Caki2 (cell line): ENCODE measurements around the gene BTBD2. TPM values are rescaled to one million over a fixed set of nuclear protein-coding genes. Genes with fewer than 3 reads are reported as not detected.

Experiments
- DNase-seq: peaks from one replicate; pipeline ENCODE4 v3.0.0-alpha.2; 2015; ENCODE audit warnings: low read depth
- in situ Hi-C: cut with HindIII; loops from 2 replicates; pipeline ENCODE4 v1.10.0; 2016; ENCODE audit warnings: low sequenced_read_pairs, low pct_unique_long_range_greater_than_20kb, mixed read lengths
- total RNA-seq: library from RNA; depleted of rRNA; stranded (reverse); fragments of >200 nt; shearing (Covaris generic); gene quantifications from 2 replicates; pipeline ENCODE4 v1.2.3, GENCODE V29; 2014; ENCODE audit warnings: low replicate concordance

Gene BTBD2
- total RNA-seq, 1 experiment from 2014 or later: 56.1 TPM

DNA sequence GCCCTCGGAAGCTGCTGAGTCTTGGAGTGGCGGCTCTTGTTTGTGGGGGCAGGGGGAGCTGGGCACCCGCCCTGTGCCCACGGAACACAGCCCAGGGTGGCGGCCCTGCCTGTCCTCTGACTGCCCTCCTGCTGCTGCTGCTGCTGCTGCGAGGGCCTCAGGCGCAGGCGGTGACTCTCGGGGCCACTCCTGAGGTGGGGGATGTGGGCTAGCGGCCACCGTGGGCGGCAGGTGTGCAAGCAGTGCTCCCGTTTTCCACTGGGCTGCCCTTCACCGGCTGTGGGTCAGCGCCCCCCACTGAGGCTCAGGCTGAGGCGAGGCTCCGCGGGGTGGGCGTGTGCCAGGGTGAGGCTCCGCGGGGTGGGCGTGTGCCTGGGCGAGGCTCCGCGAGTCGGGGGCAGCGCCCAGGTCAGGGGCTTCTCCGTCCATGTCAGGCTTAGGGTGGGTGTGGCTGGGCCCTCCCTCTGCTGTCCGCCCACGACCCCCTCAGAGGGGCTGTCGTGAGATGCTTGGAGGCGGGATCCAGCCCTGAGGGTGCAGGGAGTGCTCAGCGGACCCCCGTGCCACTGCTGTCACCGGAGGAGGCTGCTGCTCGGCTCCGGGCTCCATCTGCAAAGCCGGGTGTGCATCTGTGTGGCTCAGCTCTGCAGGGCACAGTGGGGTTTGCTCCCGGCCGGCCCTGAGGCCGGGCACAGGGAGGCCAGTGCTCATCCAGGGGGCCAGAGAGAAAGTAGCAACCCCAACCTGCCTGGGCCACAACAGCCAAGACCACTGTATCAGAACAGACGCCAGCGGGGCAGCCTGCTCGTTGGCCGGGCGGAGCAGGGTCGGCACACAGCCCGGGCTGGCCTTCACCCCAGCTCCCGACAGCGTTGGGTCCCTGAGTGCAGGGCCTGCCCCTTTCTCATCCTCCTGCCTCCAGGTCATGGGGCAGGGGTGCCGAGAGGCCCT lies 60.1 kb downstream of the BTBD2 start:
- in situ Hi-C loops: no loop called here
- DNase-seq: no peak

DNA sequence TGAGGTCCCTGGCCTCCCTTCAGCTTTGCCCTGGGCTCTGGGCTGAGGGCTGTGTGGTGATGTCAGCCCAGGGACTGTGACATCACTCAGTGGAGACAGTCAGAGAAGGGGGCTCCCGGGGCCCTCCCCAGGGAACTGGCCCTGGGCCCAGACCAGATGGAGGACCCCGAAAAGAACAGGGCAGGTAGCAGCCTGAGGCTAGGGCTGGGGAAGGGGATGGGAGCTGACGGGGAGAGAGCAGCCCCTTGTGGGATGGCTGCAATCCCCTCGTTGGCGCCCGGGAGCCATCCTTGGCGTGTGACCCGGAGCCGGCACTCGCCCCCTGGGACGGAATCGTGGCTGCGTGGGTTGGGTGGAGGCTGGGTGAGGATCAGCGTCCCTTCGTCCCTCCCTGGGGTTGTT lies 61.0 kb downstream of the BTBD2 start:
- in situ Hi-C loops: no loop called here
- no peak for DNase-seq

DNA sequence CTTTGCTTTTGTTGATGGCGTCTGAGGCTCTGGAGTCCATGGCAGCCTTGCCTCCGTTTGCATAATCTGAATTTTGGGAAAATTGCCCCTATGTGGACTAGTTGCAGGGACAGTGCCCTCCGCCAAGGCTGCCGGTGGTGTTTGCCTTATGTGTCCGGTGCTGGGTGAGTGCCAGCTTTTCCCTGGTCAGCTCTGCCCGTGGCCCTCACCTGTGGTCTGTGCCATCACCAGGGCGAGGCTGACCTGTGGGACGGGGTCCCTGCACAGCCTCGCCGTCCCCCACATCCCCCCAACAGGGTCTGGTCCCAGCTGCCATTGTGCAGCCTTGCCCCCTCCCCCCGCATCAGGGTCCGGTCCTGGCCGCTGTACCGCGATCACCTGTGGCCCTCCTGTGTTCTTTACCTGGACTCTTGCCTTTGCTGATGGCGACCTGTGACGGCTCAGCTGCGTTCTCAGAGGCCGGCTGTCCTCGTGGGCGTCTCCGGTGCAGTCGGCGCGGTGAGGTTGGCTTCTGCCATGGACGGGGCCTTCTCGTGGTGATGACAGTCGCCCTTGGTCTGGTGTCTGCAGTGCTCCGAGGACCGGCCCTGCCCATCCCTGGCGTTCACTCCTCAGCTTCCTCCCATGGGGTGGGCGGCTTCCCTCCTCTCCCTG lies 61.9 kb downstream of the BTBD2 start:
- no peak for DNase-seq
- in situ Hi-C loops: no loop called here

DNA sequence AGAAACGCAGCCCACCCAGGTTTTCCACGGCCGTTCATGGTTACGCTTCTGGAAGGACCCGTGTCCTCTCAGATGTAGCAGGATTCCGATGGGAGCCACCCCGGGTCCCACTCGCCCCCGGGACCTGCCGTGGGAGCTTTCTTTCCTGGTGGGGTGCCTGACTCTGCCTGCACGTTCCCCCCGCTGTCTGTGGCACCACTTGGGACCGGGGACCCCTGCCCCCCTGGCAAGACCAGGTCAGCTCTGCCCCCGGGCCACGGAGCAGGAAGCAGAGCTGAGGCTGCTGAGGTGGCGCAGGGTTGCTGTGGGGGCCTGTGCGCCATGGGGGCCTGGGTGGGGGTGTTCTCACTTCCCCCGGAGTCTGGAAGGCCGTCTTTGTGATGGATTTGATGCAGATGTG lies 62.5 kb downstream of the BTBD2 start:
- no peak for DNase-seq
- in situ Hi-C loops: no loop called here

DNA sequence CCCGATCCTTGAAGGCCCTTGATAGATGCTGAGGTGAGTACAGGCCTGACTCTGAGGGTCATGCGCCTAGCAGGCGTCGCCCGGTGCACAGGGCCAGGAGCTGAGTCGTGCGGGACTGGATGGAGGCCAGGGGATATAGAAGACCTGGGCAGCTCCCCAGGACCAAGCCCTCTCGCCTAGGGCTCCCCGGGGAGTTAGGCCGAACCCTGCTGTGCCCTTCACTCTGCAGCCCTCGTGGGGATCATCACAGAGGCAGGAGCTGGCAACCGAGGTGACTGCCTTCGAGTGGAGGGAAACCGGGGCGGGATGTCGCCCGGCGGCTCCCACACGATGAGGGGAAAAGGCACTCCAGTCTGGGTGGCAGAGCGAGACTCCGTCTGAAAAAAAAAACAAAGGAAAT lies 62.9 kb downstream of the BTBD2 start:
- in situ Hi-C loops: no loop called here

DNA sequence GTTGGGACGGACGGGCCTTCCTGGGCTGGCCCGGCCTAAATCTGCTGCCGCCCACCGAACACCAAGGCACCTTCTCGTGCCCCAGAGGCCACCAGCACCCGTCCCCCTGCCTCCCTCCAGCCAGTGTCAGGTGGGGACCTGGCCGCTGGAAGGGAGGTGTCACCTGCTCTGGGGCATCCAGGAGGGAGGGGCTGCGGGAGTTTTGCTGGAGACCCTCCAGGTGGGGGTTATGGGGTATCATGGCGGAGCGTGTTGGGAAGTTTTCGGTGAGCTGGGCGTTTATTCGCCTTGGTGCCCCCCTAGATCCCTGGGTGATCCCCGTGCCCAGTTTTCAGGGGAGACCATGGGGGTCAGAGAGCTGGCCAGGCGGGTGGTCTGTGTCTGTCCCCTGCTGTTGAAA lies 64.9 kb downstream of the BTBD2 start:
- DNase-seq: no peak
- in situ Hi-C loops: no loop called here

More for the DNA sequence above, 62.9 kb downstream of the BTBD2 start:
- no peak for DNase-seq

DNA sequence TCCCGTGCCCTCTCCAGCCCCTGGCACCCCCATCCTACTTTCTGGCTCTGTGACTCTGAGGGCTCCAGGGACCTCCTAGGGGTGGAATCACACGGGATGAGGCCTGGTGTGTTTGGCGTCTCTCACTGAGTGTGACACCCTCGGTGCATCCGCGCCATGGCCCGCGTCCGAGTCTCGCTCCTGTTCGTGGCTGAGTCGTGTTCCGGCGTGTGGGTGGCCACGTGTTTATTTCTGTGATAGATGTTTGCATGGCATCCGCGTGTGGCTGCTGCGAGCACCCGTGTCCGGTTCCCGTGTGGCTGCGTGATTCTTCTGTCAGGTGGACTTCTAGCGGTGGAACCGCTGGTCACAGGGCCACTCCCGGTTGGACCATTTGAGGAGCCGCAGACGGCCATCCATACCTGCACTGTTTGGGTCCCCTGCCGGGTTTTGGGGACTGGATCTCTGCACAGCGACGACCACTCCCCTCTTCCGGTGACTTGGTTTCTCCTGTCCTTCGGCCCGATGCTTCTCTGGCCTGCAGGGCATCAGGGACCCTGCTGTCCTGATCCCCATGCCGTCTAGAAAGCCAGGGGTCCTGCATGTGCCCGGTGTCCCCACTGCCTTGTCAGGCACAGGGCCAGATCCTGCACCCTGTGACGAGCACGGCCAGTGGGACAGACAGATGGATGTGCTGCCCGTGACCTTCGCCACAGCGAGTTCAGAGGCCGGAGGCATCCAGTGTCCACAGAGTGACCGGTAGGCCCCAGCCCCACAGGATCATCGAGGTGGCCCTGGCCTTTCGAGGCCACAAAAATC lies 66.0 kb downstream of the BTBD2 start:
- no peak for DNase-seq
- in situ Hi-C loops: no loop called here

DNA sequence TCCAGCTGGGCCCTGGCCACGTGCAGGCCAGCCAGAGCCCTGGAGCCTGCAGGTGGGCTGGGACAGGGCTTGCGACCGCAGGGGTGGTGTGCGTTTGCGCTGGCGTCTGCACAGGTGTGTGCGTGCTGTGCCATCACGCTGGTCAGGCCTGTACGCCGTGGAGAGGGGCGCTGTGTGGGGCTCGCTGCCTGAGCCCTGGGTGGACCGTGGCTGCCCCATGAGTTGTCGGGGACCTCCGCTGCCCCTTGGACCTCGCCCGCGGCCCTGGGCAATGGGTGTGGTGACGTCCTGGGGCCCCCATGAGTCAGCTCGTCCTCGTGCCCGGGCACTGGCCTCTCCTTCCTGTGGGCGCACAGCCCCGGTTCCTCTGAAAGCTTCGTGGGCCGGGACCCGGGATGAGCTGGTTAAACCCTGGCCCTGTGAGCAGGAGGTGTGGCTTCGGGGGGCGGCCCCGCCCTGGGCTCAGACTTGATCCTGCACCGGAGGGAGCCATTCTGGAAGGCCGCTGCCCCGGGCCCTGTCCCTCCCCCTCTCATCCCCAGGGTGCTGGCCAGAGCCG lies 67.8 kb downstream of the BTBD2 start:
- DNase-seq: no peak

DNA sequence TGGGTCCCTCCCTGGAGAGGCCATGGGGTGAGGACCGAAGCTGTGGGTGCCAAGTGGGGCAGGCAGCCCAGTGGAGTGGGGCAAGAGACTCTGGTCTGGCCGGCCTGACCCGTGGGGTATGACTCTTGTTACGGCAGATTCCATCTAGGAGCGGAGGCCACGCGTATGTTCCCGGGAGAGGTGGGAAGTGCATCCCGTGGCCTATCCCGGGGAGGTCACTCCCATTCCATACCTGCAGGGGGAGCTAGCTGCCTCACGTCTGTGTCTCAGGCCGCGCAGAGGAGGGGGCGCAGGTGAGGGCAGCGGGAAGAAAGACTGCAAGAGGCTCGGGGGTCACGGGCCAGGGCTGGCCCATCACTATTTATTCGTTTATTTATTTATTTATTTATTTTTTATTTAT lies 69.6 kb downstream of the BTBD2 start:
- in situ Hi-C loops: no loop called here
- DNase-seq: no peak

More for the DNA sequence above, 67.8 kb downstream of the BTBD2 start:
- in situ Hi-C loops: no loop called here

DNA sequence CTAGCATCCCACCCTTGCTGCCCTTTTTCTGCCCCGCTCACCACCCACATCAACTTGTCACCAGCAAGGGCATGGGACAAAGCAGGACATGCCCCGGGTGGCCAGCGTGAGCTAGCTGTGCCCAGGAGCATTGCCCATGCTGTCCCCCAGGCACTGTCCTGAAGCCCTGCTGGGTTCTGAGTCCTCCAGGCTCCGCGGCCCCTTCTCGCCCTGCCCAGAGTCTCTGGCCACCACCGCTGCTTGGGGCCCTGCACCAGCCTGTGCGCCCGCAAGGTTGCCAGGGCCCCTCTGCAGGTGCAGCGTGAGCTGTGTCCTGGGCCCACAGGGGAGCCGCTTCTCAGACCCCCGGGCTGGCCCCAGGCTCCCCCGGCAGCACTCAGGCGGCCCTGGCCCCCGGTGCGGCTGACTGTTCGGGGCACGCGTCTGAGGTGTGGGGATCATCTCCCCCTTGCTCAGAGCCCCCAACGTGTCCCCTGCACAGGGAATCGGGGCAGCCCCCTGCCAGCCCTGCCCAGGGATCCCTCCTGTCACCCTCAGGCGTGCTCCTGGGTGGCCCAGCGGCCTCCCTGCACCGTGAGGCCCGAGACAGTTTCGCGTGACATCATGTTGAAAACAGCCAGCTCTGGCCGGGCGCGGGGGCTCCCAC lies 70.5 kb downstream of the BTBD2 start:
- DNase-seq: no peak
- in situ Hi-C loops: no loop called here

DNA sequence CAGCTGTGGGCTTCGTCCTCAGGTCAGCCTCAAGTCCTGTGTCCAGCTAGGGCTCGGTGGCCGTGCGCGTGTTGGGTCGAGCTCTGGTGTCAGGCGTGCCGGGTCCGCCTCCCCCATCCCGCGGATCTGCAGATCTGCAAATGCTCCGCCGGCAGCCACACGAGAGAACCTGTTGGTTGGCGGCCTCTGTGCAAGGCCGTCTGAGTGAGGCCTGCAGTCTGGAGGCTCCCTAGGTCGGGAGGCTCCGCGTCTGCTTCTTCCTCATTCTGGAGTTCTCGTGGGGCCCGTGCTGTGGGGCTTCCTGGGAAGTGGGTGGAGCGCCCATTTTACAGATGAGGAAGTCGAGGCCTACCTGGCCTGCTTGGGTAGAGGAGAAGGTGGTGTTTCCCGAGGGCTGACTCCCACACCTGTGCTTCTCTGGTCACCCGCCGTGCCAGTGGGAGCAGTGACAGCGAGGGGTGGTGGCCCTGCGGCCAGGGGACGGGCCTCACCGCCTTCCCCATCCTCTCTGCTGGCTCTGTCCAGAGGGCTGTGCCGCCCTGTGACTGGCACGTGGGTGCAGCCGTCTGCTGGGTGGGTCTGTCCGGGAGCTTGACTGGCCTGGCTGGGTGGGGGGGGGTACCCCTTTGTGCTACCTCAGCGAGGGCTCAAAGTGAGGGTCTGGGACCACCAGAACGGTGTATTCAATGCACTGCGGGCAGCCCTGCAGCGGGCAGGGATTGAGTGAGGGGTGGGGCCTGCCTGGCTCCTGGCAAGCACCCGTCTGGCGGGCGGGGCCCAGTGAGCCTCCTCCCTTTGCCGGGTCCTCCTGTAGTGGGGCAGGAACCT lies 71.2 kb downstream of the BTBD2 start:
- no peak for DNase-seq
- in situ Hi-C loops: no loop called here

DNA sequence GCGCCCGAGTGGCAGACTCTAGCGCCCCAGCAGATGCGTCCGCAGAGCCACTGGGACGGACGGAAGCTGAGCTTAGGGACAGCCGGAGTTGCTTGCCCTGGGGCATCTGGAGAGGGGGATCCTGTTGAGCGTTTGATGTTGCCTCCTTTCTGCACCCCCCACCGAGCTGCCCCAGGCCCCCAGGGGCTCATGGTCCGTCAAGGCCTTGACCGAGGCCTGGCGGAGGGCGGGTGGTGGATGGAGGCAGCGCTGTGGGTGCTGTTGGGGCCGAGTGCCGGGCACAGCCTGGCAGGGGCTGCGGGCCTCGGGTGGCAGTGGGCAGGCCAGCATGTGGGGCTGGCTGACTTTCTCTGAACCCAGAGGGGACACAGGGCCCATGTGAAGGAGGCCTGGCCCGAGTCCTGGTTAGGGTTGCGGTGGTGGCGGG lies 71.8 kb downstream of the BTBD2 start:
- DNase-seq: no peak
- in situ Hi-C loops: no loop called here

DNA sequence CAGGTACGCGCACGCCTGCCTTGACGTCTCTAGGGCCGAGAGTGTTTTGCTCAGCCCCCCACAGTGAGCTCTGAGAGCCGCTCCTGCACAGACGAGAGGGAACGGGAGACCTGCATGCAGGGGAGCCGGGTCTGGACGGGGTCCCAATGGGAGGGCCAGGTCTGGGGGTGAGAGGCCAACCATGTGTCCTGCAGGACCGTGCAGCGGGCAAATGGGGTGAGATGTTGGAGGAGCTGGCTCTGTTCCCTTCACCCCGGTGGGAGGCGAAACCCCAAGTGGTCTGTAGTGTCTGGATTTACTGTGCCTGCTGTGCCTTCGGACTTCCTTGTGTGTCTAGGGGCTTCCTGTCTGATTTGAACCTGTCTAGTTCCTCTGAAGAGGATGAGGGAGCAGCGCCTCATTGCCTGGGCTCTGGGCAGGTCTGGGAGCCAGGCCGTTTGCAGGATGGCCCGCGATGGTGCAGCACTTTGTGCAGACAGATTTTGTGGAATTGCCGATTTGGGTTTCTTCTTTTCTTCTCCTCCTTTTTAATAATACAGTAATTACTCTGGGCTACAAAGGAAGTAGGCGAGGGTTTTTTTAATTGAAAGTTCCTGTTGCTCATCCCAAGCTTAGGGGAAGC lies 72.5 kb downstream of the BTBD2 start:
- no peak for DNase-seq
- in situ Hi-C loops: no loop called here

DNA sequence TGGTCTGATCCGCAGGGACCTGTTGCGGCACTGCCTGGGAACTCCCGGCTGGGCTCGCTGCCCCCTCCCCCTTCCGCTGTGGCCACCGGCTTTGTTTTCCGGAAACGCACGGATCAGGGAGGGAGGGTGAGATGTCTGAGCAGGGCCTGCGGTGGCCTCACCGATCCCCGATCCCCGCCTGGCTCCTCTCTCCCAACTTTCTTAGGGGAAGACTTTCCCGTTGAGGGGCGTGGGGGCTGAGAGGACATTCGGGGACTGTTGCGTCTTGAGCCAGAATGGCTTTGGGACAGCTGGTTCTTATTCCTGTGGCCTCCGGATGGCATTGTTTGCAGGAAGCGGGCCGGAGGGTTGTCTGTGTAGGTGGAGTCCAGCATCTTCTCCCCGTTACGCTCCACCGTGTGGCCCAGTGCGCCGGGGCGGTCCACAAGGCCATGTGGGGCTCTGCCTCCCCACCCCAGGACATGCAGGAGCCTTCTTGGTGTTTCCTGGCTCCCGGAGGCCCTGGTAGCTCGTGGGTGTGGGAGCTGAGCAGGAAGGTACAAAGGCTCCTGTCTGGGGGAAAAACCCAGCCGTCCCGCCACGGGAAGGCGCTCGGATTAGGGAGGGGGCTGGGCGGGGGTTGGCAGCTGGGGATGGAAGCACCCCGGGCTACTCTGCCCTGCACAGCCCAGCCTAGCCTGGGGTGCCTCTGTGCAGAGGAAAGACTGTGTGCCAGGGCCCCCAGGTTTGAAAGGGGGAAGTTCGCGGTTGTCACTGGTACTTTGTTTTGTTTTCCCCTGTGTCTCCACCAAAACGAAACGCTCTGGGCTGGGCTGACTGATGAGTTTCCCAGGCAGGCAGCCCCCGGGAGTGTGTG lies 73.2 kb downstream of the BTBD2 start:
- peak; percentile 62 for DNase-seq
- in situ Hi-C loops: no loop called here

DNA sequence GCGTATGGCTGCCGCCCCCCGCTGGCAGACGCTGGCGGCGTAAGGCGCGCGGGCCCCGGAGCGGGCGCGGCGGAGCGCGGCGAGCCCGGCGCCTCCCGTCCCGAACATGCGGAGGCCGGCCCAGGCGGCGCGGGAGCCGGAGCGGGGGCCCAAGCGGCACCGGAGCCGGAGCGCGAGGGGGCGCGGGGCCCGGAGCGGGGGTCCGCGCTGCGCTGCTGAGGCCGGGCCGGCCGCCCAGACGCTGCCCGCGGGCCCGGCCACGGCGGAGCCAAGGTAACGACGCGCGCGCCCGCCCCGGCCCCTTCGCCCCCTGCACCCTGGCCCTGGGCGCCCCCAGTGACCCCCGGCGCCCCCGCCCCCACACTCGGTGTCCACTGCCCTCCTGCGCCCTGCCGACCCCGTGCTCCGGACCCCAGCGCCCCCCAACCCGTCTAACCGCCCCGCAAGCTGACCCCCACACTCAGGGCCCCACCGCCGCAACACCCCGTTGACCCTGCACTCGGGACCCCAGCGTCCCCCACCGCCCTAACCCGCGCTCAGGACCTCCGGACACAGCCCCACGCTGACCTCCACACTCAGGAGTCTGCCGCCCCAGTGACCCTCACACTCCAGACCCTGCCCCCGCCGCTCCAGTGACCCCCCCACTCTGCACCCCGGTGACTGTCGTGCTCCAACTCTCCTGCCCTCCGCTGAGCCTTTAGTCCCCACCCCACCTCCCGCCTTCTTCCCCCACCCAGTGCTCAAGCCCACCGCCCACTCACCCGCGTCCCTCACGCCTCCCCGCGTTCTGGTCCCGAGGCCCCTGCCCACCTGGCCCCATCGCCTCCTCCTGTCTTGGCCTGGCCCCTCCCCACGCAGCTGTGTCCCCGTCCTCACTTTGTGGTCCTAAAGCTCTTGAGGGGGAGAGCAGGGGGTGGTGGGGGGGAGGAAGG lies 74.1 kb downstream of the BTBD2 start, which contains the start of gene CSNK1G2:
CSNK1G2 (plus strand) TSS at position 27 of the 932 bp plus-strand sequence. CDS start 28,601 bp downstream, outside the sequence.
- in situ Hi-C loops: no loop called here
- no peak for DNase-seq
